Germinal center (tissue), 1 donor: ENCODE results near the gene TMOD1.
"Not testable (repeated sequence)": the region's sequence is repeated elsewhere in the genome, so short reads cannot be mapped to it uniquely, and the experiment has no call there.

ENCODE experiments used
- DNase-seq: peaks from one replicate; pipeline ENCODE4 v3.0.0; 2012; ENCODE audit warnings: mixed read lengths, low spot score

Gene TMOD1

GRCh38 chr9:97565262-97565661 is 63.8 kb downstream of the TMOD1 start:
- DNase-seq = no peak

GRCh38 chr9:97567182-97567893 is 65.9 kb downstream of the TMOD1 start:
- no peak for DNase-seq

- no peak for DNase-seq
Measured at GRCh38 chr9:97567894-97568202, 66.4 kb downstream of the TMOD1 start.

GRCh38 chr9:97568461-97569275 is 67.2 kb downstream of the TMOD1 start:
- no peak for DNase-seq

- no peak for DNase-seq
Measured at GRCh38 chr9:97570899-97571298, 69.4 kb downstream of the TMOD1 start.

GRCh38 chr9:97571664-97572063 is 70.2 kb downstream of the TMOD1 start:
- no peak for DNase-seq

GRCh38 chr9:97572196-97572891 is 70.9 kb downstream of the TMOD1 start:
- DNase-seq = no peak

GRCh38 chr9:97572892-97573365 is 71.5 kb downstream of the TMOD1 start:
- no peak for DNase-seq

GRCh38 chr9:97573482-97574073 is 72.1 kb downstream of the TMOD1 start:
- DNase-seq = no peak

- not testable (repeated sequence) for DNase-seq
Measured at GRCh38 chr9:97574101-97574571, 72.7 kb downstream of the TMOD1 start.

- DNase-seq = not testable (repeated sequence)
Measured at GRCh38 chr9:97574921-97575672, 73.6 kb downstream of the TMOD1 start.

- DNase-seq = no peak
Measured at GRCh38 chr9:97575673-97576200, 74.3 kb downstream of the TMOD1 start.

- DNase-seq = no peak
Measured at GRCh38 chr9:97577051-97577450, 75.6 kb downstream of the TMOD1 start.

- DNase-seq = no peak
Measured at GRCh38 chr9:97578846-97579245, 77.4 kb downstream of the TMOD1 start.

- no peak for DNase-seq
Measured at GRCh38 chr9:97579914-97580313, 78.4 kb downstream of the TMOD1 start.

- DNase-seq = not testable (repeated sequence)
Measured at GRCh38 chr9:97581590-97581989, 80.1 kb downstream of the TMOD1 start.

- DNase-seq = not testable (repeated sequence)
Measured at GRCh38 chr9:97584778-97585177, 83.3 kb downstream of the TMOD1 start.

- DNase-seq = not testable (repeated sequence)
Measured at GRCh38 chr9:97586909-97587308, 85.4 kb downstream of the TMOD1 start.

GRCh38 chr9:97591535-97591934 is 90.1 kb downstream of the TMOD1 start:
- no peak for DNase-seq

GRCh38 chr9:97592126-97592525 is 90.7 kb downstream of the TMOD1 start:
- DNase-seq = no peak

- DNase-seq = no peak
Measured at GRCh38 chr9:97593960-97594359, 92.5 kb downstream of the TMOD1 start.
